AG04450 (cell line): ENCODE measurements around the gene TTC23. TPM values are rescaled to one million over a fixed set of nuclear protein-coding genes. Genes with fewer than 3 reads are reported as not detected.
"Not testable (repeated sequence)": the region's sequence is repeated elsewhere in the genome, so short reads cannot be mapped to it uniquely, and the experiment has no call there.

Experiments used
- CTCF ChIA-PET: fragments of 300-600, 350-600 bp; formaldehyde crosslinking; extraction: SDS; loops from one replicate; lab custom pipeline; 2022; ENCODE audit warnings: antibody characterized with exemption, inconsistent platforms; lab: Charles Lee
- POLR2A ChIA-PET: fragments of 350-600 bp; formaldehyde crosslinking; extraction: SDS; loops from one replicate; lab custom pipeline; 2021; ENCODE audit warnings: antibody characterized with exemption, inconsistent platforms; lab: Yijun Ruan, JAX
- DNase-seq: peaks from one replicate; pipeline ENCODE4 v3.0.0-alpha.2; 2011; ENCODE audit warnings: low read depth, low spot score
- H3K27ac ChIP-seq: one replicate; pipeline ENCODE4 v1.5.1; 2012; ENCODE audit warnings: low read depth, low read length, control low read depth
- H3K27me3 ChIP-seq: one replicate; pipeline ENCODE4 v1.6.0; 2012; ENCODE audit warnings: low read length; ENCODE audit not compliant: control insufficient read depth, insufficient read depth
- H3K4me3 ChIP-seq: 2 replicates; pipeline ENCODE4 v1.5.1; 2011; ENCODE audit warnings: mild to moderate bottlenecking, low read depth, low read length, control low read depth
- H3K9me3 ChIP-seq: 2 replicates; pipeline ENCODE4 v1.5.1; 2012; ENCODE audit warnings: low read length; ENCODE audit not compliant: control insufficient read depth, insufficient read depth
- CTCF ChIP-seq: IDR thresholded peaks from 2 replicates; pipeline ENCODE4 v1.5.1; 2011; ENCODE audit warnings: low read depth, low read length, control low read depth, inconsistent platforms
- polyA plus RNA-seq: library from polyadenylated mRNA; depleted of rRNA; stranded (reverse); fragments of >200 nt; gene quantifications from 2 replicates; pipeline ENCODE4 v1.2.3, GENCODE V29; 2011

Gene TTC23
- polyA plus RNA-seq, 1 experiment: 7.2 TPM

- Histone ChIP-seq H3K27ac (no peak overlapping the region), H3K4me3 (no peak overlapping the region), H3K27me3 (no peaks in the 10 kb centered on the region), H3K9me3 (no peaks in the 10 kb centered on the region; the same call in 1 of the 2 replicates)
- POLR2A ChIA-PET: no interaction called here
- TF ChIP-seq CTCF: no peak
- DNase-seq: no peak
- CTCF ChIA-PET: interaction anchor here (1.1 to 2.1 kb wide), 2 partner anchors 17 to 96 kb away, joined by 4 to 7 read pairs; no protein-coding TSS in a partner anchor
These were observed 132.3 kb downstream of the TTC23 start for GRCh38 chr15:99117111-99117510.

GRCh38 chr15:99115300-99116215 is 133.8 kb downstream of the TTC23 start:
- Histone ChIP-seq H3K27ac (no peak overlapping the region), H3K27me3 (no peaks in the 10 kb centered on the region), H3K9me3 (no peaks in the 10 kb centered on the region; the same call in 1 of the 2 replicates), H3K4me3 (no peak overlapping the region)
- CTCF ChIA-PET: interaction anchor here (2.1 kb wide), 1 partner anchor 15 kb away, joined by 7 read pairs; no protein-coding TSS in a partner anchor
- POLR2A ChIA-PET: no interaction called here
- DNase-seq: no peak
- no peak for TF ChIP-seq CTCF

GRCh38 chr15:99114511-99115299 is 134.7 kb downstream of the TTC23 start:
- no peak overlapping the region for H3K27ac ChIP-seq
- TF ChIP-seq CTCF: no peak
- H3K27me3 ChIP-seq: no peaks in the 10 kb centered on the region
- H3K9me3 ChIP-seq: no peaks in the 10 kb centered on the region; the same call in 1 of the 2 replicates
- H3K4me3 ChIP-seq: no peak overlapping the region
- no peak for DNase-seq
- ChIA-PET POLR2A (no interaction called here), CTCF (no interaction called here)

- Histone ChIP-seq H3K9me3 (no peaks in the 10 kb centered on the region; the same call in 1 of the 2 replicates), H3K4me3 (no peak overlapping the region), H3K27me3 (no peaks in the 10 kb centered on the region), H3K27ac (no peak overlapping the region)
- DNase-seq: no peak
- POLR2A ChIA-PET: no interaction called here
- CTCF ChIA-PET: interaction anchor here (0.6 to 5.2 kb wide), 4 partner anchors 8 to 37 kb away, joined by 3 to 37 read pairs (median 4); no protein-coding TSS in a partner anchor
- no peak for TF ChIP-seq CTCF
These were observed 135.7 kb downstream of the TTC23 start for GRCh38 chr15:99113547-99114271.

GRCh38 chr15:99111641-99112040 is 137.7 kb downstream of the TTC23 start:
- CTCF ChIA-PET: interaction anchor here (0.6 to 5.2 kb wide), 3 partner anchors 11 to 102 kb away, joined by 3 to 37 read pairs (median 3); no protein-coding TSS in a partner anchor
- H3K9me3 ChIP-seq, POLR2A ChIA-PET, H3K27me3 ChIP-seq, H3K27ac ChIP-seq, DNase-seq, H3K4me3 ChIP-seq: not testable (repeated sequence)
